ENCODE results near the gene ZFP36. TPM values are rescaled to one million over a fixed set of nuclear protein-coding genes. Genes with fewer than 3 reads are reported as not detected.

Gene ZFP36
- total and polyA plus RNA-seq, 2 donors (not counting 1 experiment from before 2014, with no cell fraction given) = 260 to 1,633 TPM

- DNase-seq (peak; percentile 99), ATAC-seq (ENCODE audit: low read depth) (peak; percentile 53)
- peak within 1 kb of the TSS; percentile 72 for H2AFZ ChIP-seq (ENCODE audit: insufficient read depth, low read depth, low read length, poor library complexity, severe bottlenecking)
- Mint-ChIP-seq H3K9me3 (ENCODE audit: insufficient read depth) (no peaks in the 10 kb centered on the region), H3K4me3 (peak within 1 kb of the TSS; percentile 94), H3K4me1 (peaks cover 49% of the 10 kb centered on the region), H3K27ac (peak within 1 kb of the TSS; percentile 99), H3K27me3 (no peaks in the 10 kb centered on the region)
- peak within 1 kb of the TSS; percentile 74 to 98 (median 92) for H3K4me3 ChIP-seq (ENCODE audit: control extremely low read depth in 1 of 5, extremely low read depth in 1 of 5, insufficient read depth in 1 of 5, low read depth in 2 of 5, low read length in 4 of 5)
- no peaks in the 10 kb centered on the region for H3K27me3 ChIP-seq (replicated peaks in 1 of 4; ENCODE audit: control extremely low read depth in 1 of 4, control insufficient read depth in 3 of 4, insufficient read depth in 4 of 4, low read length in 3 of 4)
- H3K9ac ChIP-seq (ENCODE audit: low read length) = peak within 1 kb of the TSS; percentile 99
- ChIA-PET CTCF (interaction anchor here (0.6 to 2.3 kb wide), 20 partner anchors 9 to 293 kb away, joined by 3 to 260 read pairs (median 4); partner anchors contain the start of genes EID2B, MED29, PAF1 and RPS16), POLR2A (interaction anchor here (0.7 to 2.5 kb wide), 8 partner anchors 10 to 290 kb away, joined by 3 to 74 read pairs (median 12); partner anchors contain the start of genes GMFG, MED29, PAF1 and RPS16)
- H3K4me1 ChIP-seq (ENCODE audit: control insufficient read depth in 2 of 2, insufficient read depth in 2 of 2, low read length in 2 of 2) = peaks cover 24 to 40% of the 10 kb centered on the region in 2 donors
- 0% methylated on average over 52 of the region's 60 CpGs for WGBS (ENCODE audit: insufficient coverage)
- TF ChIP-seq CTCF (IDR thresholded peaks at IDR 0.05) (no peak), EZH2 (IDR thresholded peaks at IDR 0.05; ENCODE audit: borderline replicate concordance, insufficient read depth, low read depth, low read length, poor library complexity, severe bottlenecking) (no peak)
- H3K4me2 ChIP-seq (replicated peaks; ENCODE audit: low read depth, low read length, poor library complexity, severe bottlenecking) = peak within 1 kb of the TSS; percentile 100
- intact Hi-C loops (cut with micrococcal nuclease) = loop anchor here (1.0 to 5.0 kb wide), 9 partner anchors 21 to 1365 kb away; partner anchors contain the start of genes EID2B, EIF3K, MAP4K1 and MED29
- H3K36me3 ChIP-seq (replicated peaks in 1 of 2; ENCODE audit: control extremely low read depth in 1 of 2, control insufficient read depth in 1 of 2, extremely low read depth in 1 of 2, insufficient read depth in 2 of 2, low read length in 1 of 2) = peaks cover 0 to 21% of the 10 kb centered on the region in 2 experiments
- H3K79me2 ChIP-seq (ENCODE audit: control insufficient read depth, insufficient read depth, low read length) = peaks cover 27% of the 10 kb centered on the region
- H4K20me1 ChIP-seq (ENCODE audit: control insufficient read depth, insufficient read depth, low read length, poor library complexity, severe bottlenecking) = peaks cover 22% of the 10 kb centered on the region
- H3K27ac ChIP-seq (ENCODE audit: low read length in 2 of 2) = peak within 1 kb of the TSS; percentile 100
- peaks cover 0 to 2% (median 0%) of the 10 kb centered on the region in 3 donors for H3K9me3 ChIP-seq (ENCODE audit: control extremely low read depth in 1 of 3, control insufficient read depth in 2 of 3, insufficient read depth in 1 of 3, low read length in 2 of 3)
Observed at GRCh38 chr19:39412100-39412866, 5.6 kb downstream of the ZFP36 start, which contains the start of gene PLEKHG2. Gene PLEKHG2 (plus strand): TSS chr19:39412669. CDS start chr19:39414087, 1,418 bp downstream.

Data from B cell (primary cell).